Measurements from ENCODE around the gene ZMYND15.

- TF ChIP-seq EZH2phosphoT487 (IDR thresholded peaks at IDR 0.05): no peak
- TF ChIP-seq CTCF (IDR thresholded peaks at IDR 0.05): no peak
Observed at GRCh38 chr17:4716081-4716480, 23.6 kb upstream of the ZMYND15 start.
